H1 (cell line): ENCODE measurements around the gene CTNND2.

ENCODE experiments used
- CTCF ChIP-seq, 3 experiments: IDR thresholded peaks; 1 replicate in 2 of 3; 2 replicates in 1 of 3; pipeline versions ENCODE4 v1.5.1 to v1.6.1; 2011; ENCODE audit warnings: low read length in 3 of 3, mild to moderate bottlenecking in 3 of 3, inconsistent platforms in 2 of 3, low read depth in 1 of 3, moderate library complexity in 1 of 3; ENCODE audit not compliant: insufficient read depth in 1 of 3; ENCODE audit errors: control extremely low read depth in 1 of 3
- POLR2A ChIP-seq, 2 experiments: IDR thresholded peaks; 1 replicate in 1 of 2; 2 replicates in 1 of 2; pipeline ENCODE4 v1.6.1; 2011; ENCODE audit warnings: low read depth in 2 of 2, low read length in 2 of 2, mild to moderate bottlenecking in 2 of 2; ENCODE audit errors: control extremely low read depth in 1 of 2

- no peak for TF ChIP-seq CTCF (IDR thresholded peaks at IDR 0.05; ENCODE audit: control extremely low read depth in 1 of 3, insufficient read depth in 1 of 3, low read depth in 1 of 3, low read length in 3 of 3)
- no peak for TF ChIP-seq POLR2A (IDR thresholded peaks at IDR 0.05; ENCODE audit: control extremely low read depth in 1 of 2, low read depth in 2 of 2, low read length in 2 of 2)
These were observed 557.9 kb downstream of the CTNND2 start for GRCh38 chr5:11346336-11346735.
